Suprapubic skin (tissue), 3 donors: ENCODE data around the gene TCEAL3.

Source experiments
- CTCF ChIP-seq, 2 donors: fragments of 200-600 bp in 1 of 2; fragments of 450-650 bp in 1 of 2; sonication (generic) in 1 of 2; IDR thresholded peaks; one replicate each; pipeline ENCODE4 v1.5.1; 2016 to 2019; ENCODE audit warnings: antibody characterized with exemption in 2 of 2, mild to moderate bottlenecking in 1 of 2, moderate library complexity in 1 of 2
- EP300 ChIP-seq: sonication (generic); formaldehyde crosslinking; IDR thresholded peaks from one replicate; pipeline ENCODE4 v1.6.1; 2017; ENCODE audit warnings: antibody characterized with exemption
- POLR2A ChIP-seq, 2 donors: fragments of 450-650 bp; IDR thresholded peaks; one replicate each; pipeline ENCODE4 v1.6.1; 2017; ENCODE audit warnings: antibody characterized with exemption in 2 of 2, mild to moderate bottlenecking in 2 of 2, moderate library complexity in 2 of 2

- no peak for TF ChIP-seq CTCF (IDR thresholded peaks at IDR 0.05)
- no peak for TF ChIP-seq EP300
- no peak for TF ChIP-seq POLR2A (IDR thresholded peaks at IDR 0.05)
These were observed 16.3 kb downstream of the TCEAL3 start for GRCh38 chrX:103624111-103624510.
